ENCODE results near the gene ABCC11.

ABCC11 gene

DNA sequence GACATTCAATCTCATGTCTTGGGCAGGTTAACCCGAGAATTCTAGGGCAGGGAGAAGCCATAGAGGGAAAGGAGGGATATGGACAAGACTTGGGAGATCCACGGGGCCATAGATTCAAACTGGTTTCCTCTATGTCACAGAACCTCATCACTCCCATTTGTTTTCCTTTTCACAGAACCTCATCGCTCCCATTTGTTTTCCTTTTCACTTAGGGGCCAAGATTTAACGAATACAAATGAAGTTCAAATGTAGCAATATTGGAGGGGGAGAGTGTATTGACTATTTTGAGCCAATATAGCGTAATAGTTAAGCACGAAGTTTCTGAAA, 42.6 kb downstream of the ABCC11 start:
- DNase-seq (ENCODE audit: low read depth) = no peak
- TF ChIP-seq CTCF (IDR thresholded peaks at IDR 0.05; ENCODE audit: insufficient read depth, low read depth, low read length, missing control alignments) = no peak
- H3K4me3 ChIP-seq (ENCODE audit: low read length) = no peak overlapping the region

DNA sequence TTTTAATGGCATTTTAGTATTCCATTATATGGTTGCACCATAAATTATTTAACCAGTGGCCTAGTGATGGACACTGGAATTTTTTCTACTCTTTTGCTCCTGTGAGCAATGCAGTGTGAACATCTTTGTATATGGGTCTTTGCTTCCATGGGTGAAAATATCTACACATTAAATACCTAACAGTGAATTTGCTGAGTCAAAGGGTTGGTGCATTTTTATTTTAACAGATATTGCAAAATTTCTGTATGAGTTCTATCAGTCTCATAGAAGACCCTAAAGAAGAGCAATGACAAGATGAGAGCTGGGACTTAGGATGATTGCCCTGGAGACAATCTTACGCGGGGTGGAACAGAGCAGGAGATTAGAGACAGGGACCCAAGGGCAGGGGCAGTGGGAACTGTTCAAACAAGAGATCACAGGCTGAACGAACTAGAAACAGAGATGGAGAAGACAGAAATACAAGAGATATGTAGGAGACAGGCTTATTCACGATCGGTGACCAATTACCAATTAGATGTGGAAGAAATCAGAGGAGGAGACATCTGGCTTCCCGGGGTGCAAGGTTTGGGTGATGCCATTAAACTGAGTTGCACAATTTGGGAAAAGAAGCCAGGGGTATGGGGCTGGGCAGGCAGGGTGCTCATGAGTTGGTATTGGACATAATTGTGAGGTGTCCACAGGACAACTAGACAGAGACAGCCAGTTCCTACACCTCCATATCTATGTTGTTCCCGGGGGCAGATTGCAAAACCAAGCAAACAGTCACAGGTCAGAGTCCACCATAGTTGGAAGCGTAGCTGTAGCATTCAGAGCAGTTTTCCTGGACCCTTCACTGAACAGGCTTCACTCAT, 43.1 kb downstream of the ABCC11 start:
- no peak for TF ChIP-seq CTCF (IDR thresholded peaks at IDR 0.05; ENCODE audit: insufficient read depth, low read depth, low read length, missing control alignments)
- no peak overlapping the region for H3K4me3 ChIP-seq (ENCODE audit: low read length)
- no peak for DNase-seq (ENCODE audit: low read depth)

DNA sequence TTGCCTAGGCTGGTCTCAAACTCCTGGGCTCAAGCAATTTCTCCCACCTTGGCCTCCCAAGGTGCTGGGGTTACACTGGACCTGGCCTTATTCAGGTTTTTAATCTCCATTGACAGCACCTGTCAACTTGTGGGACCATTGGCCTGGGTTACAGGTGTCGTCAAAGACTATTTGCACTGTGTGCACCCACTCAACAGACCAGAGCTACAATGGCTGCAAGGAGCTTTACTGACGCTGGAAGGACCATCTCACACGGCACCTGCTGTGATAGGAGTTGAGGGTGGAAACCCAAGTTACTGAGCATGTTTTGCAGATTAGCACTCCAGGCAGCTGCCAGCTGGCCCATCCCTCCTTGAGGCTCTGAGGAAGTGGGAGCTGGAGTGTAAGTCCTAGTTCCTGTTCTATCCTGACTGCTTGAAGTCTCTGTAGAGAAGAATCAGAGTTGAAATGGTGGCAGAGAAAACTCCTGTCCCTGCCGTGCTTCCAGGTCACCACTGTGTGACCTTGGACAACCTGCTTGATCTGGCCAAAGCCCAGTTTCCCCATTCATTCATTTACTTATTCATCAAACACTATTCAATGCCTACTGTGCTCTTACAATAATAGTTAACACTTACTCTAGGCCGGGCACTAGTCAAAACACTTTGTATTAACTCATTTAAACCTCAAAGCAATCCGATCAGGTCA, 45.7 kb downstream of the ABCC11 start:
- DNase-seq (ENCODE audit: low read depth) = no peak
- TF ChIP-seq CTCF (IDR thresholded peaks at IDR 0.05; ENCODE audit: insufficient read depth, low read depth, low read length, missing control alignments) = no peak
- H3K4me3 ChIP-seq (ENCODE audit: low read length) = no peak overlapping the region

- H3K4me3 ChIP-seq (ENCODE audit: low read length) = no peak overlapping the region
- DNase-seq (ENCODE audit: low read depth) = no peak
- no peak for TF ChIP-seq CTCF (IDR thresholded peaks at IDR 0.05; ENCODE audit: insufficient read depth, low read depth, low read length, missing control alignments)
These were observed 50.0 kb downstream of the ABCC11 start for GRCh38 chr16:48197294-48197693.

- DNase-seq (ENCODE audit: low read depth) = peak; percentile 99
- TF ChIP-seq CTCF (IDR thresholded peaks at IDR 0.05; ENCODE audit: insufficient read depth, low read depth, low read length, missing control alignments) = no peak
- no peak overlapping the region for H3K4me3 ChIP-seq (ENCODE audit: low read length)
These were observed 52.3 kb downstream of the ABCC11 start for GRCh38 chr16:48194828-48195556.

DNA sequence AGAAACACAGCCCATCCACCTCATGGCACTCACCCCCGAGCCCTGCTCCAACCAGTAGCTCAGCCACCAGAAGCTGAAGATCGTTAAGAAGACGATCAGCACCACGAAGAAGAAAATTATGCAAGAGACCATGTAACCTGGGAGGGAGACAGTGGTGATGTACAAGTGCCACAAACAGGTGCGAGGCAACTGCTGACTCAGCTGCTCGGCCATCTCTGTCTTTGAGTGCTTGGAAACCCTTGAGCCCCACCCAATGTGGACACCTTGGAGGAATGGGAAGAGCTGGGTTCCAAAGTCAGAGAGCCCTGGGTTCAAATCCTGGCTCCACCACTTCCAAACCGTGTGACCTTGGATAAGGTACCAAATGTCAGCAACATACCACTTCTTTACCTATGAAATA, 53.5 kb downstream of the ABCC11 start:
- TF ChIP-seq CTCF (IDR thresholded peaks at IDR 0.05; ENCODE audit: insufficient read depth, low read depth, low read length, missing control alignments) = no peak
- DNase-seq (ENCODE audit: low read depth) = no peak
- no peak overlapping the region for H3K4me3 ChIP-seq (ENCODE audit: low read length)
